HEK293 (cell line): ENCODE data around the gene FKBP10.
A peak's percentile ranks its signal among the peaks of the same experiment; 100 is the strongest.

ENCODE experiments used
- CTCF ChIA-PET: fragments of 350-600 bp; formaldehyde crosslinking; extraction: SDS; loops from one replicate; lab custom pipeline; 2021; ENCODE audit warnings: antibody characterized with exemption; lab: Yijun Ruan, JAX
- POLR2A ChIA-PET: fragments of 300-600 bp; formaldehyde crosslinking; extraction: SDS; loops from one replicate; lab custom pipeline; 2020; ENCODE audit warnings: antibody characterized with exemption, inconsistent platforms; lab: Yijun Ruan, JAX
- H3K27ac ChIP-seq: fragments of 200-500 bp; sonication (Bioruptor generic); 2 replicates; pipeline ENCODE4 v1.5.1; 2014; ENCODE audit warnings: low read depth, low read length, control low read depth, inconsistent platforms; ENCODE audit errors: extremely low read depth
- H3K36me3 ChIP-seq, 2 experiments: fragments of 200-500 bp in 1 of 2; sonication (Bioruptor generic) in 1 of 2; 1 replicate in 1 of 2; 2 replicates in 1 of 2; pipeline ENCODE4 v1.5.1; 2014 to 2017; ENCODE audit warnings: inconsistent platforms in 2 of 2, low read length in 2 of 2; ENCODE audit not compliant: control insufficient read depth in 2 of 2, insufficient read depth in 1 of 2
- H3K4me1 ChIP-seq: fragments of 200-500 bp; sonication (Bioruptor generic); 2 replicates; pipeline ENCODE4 v1.5.1; 2014; ENCODE audit warnings: mild to moderate bottlenecking, low read length, inconsistent platforms; ENCODE audit not compliant: control insufficient read depth, insufficient read depth
- H3K4me3 ChIP-seq: 2 replicates; pipeline ENCODE4 v1.5.1; 2011; ENCODE audit warnings: low read depth, mild to moderate bottlenecking, control low read depth, low read length, moderate library complexity
- H3K9me3 ChIP-seq: fragments of 200-500 bp; sonication (Bioruptor generic); 2 replicates; pipeline ENCODE4 v1.5.1; 2014; ENCODE audit warnings: low read depth, low read length, inconsistent platforms; ENCODE audit not compliant: control insufficient read depth, insufficient read depth
- GFI1B ChIP-seq: fragments of 450-650 bp; formaldehyde crosslinking; IDR thresholded peaks from 2 replicates; pipeline ENCODE4 v1.5.1; 2016; ENCODE audit warnings: missing biosample characterization, missing genetic modification characterization
- GLIS1 ChIP-seq: fragments of 450-650 bp; formaldehyde crosslinking; IDR thresholded peaks from 2 replicates; pipeline ENCODE4 v1.5.1; 2016; ENCODE audit warnings: missing biosample characterization, missing genetic modification characterization
- GLIS2 ChIP-seq: fragments of 450-650 bp; formaldehyde crosslinking; IDR thresholded peaks from 2 replicates; pipeline ENCODE4 v1.5.1; 2016; ENCODE audit warnings: missing biosample characterization, missing genetic modification characterization
- KLF9 ChIP-seq: fragments of 450-650 bp; formaldehyde crosslinking; IDR thresholded peaks from 2 replicates; pipeline ENCODE4 v1.5.1; 2016; ENCODE audit warnings: missing biosample characterization, missing genetic modification characterization, low read depth
- PRDM6 ChIP-seq: fragments of 450-650 bp; formaldehyde crosslinking; IDR thresholded peaks from 2 replicates; pipeline ENCODE4 v1.5.1; 2017; ENCODE audit warnings: missing biosample characterization, missing genetic modification characterization
- YY2 ChIP-seq: fragments of 450-650 bp; formaldehyde crosslinking; IDR thresholded peaks from 2 replicates; pipeline ENCODE4 v1.5.1; 2016; ENCODE audit warnings: missing biosample characterization, missing genetic modification characterization
- ZBTB17 ChIP-seq: fragments of 450-650 bp; formaldehyde crosslinking; IDR thresholded peaks from 2 replicates; pipeline ENCODE4 v1.5.1; 2016; ENCODE audit warnings: missing biosample characterization, missing genetic modification characterization
- ZIC2 ChIP-seq: fragments of 450-650 bp; formaldehyde crosslinking; IDR thresholded peaks from 2 replicates; pipeline ENCODE4 v1.5.1; 2016; ENCODE audit warnings: missing biosample characterization, missing genetic modification characterization
- ZNF112 ChIP-seq: fragments of 450-650 bp; formaldehyde crosslinking; IDR thresholded peaks from 2 replicates; pipeline ENCODE4 v1.5.0; 2017; ENCODE audit warnings: missing biosample characterization, missing genetic modification characterization
- ZNF132 ChIP-seq: fragments of 450-650 bp; formaldehyde crosslinking; IDR thresholded peaks from 2 replicates; pipeline ENCODE4 v1.5.1; 2017; ENCODE audit warnings: missing biosample characterization, missing genetic modification characterization, borderline replicate concordance
- ZNF335 ChIP-seq: fragments of 450-650 bp; formaldehyde crosslinking; conservative IDR thresholded peaks from 2 replicates; pipeline ENCODE4 v1.5.1; 2016; ENCODE audit warnings: missing biosample characterization, missing genetic modification characterization
- ZNF404 ChIP-seq: fragments of 450-650 bp; formaldehyde crosslinking; IDR thresholded peaks from 2 replicates; pipeline ENCODE4 v1.5.1; 2017; ENCODE audit warnings: missing biosample characterization, missing genetic modification characterization
- ZNF423 ChIP-seq: fragments of 450-650 bp; formaldehyde crosslinking; IDR thresholded peaks from 2 replicates; pipeline ENCODE4 v1.5.1; 2016; ENCODE audit warnings: missing biosample characterization, missing genetic modification characterization
- ZNF544 ChIP-seq: fragments of 450-650 bp; formaldehyde crosslinking; IDR thresholded peaks from 2 replicates; pipeline ENCODE4 v1.5.0; 2017; ENCODE audit warnings: missing biosample characterization, missing genetic modification characterization
- ZNF561 ChIP-seq: fragments of 450-650 bp; IDR thresholded peaks from 2 replicates; pipeline ENCODE4 v1.5.1; 2018; ENCODE audit warnings: missing biosample characterization, missing genetic modification characterization, borderline replicate concordance
- ZNF658 ChIP-seq: fragments of 450-650 bp; formaldehyde crosslinking; IDR thresholded peaks from 2 replicates; pipeline ENCODE4; 2016; ENCODE audit warnings: missing biosample characterization, missing genetic modification characterization
- ZNF837 ChIP-seq: fragments of 450-650 bp; formaldehyde crosslinking; IDR thresholded peaks from 2 replicates; pipeline ENCODE4 v1.5.1; 2016; ENCODE audit warnings: missing biosample characterization, missing genetic modification characterization
- ZXDB ChIP-seq: fragments of 450-650 bp; formaldehyde crosslinking; IDR thresholded peaks from 2 replicates; pipeline ENCODE4 v1.5.1; 2016; ENCODE audit warnings: missing biosample characterization, missing genetic modification characterization

Gene FKBP10

GRCh38 chr17:41769346-41769862 lies 43.4 kb upstream of the FKBP10 start:
- peaks cover 4% of the 10 kb centered on the region; the same call in 1 of the 2 replicates for H3K4me1 ChIP-seq
- no peaks in the 10 kb centered on the region for H3K9me3 ChIP-seq
- CTCF ChIA-PET = no interaction called here
- 0 out of 2 replicates have a peak, but pooled peaks have one; percentile 25 for TF ChIP-seq ZNF335 (tag by site-specific recombination)
- TF ChIP-seq GLIS2 (tag by site-specific recombination) = peak; percentile 12; the same call in 1 of the 2 replicates
- TF ChIP-seq ZBTB17 = no peak
- H3K27ac ChIP-seq = no peak overlapping the region
- POLR2A ChIA-PET = interaction anchor here (0.7 to 2.0 kb wide), 2 partner anchors 10 to 17 kb away, joined by 3 to 7 read pairs; partner anchors contain the start of gene JUP
- no peak overlapping the region for H3K4me3 ChIP-seq
- peaks cover 36 to 85% of the 10 kb centered on the region in 2 experiments for H3K36me3 ChIP-seq

- CTCF ChIA-PET = interaction anchor here (0.6 to 2.0 kb wide), 3 partner anchors 16 to 1294 kb away, joined by 3 to 6 read pairs (median 3); no protein-coding TSS in a partner anchor
- Histone ChIP-seq H3K27ac (no peak overlapping the region), H3K4me1 (peaks cover 4% of the 10 kb centered on the region; the same call in 1 of the 2 replicates), H3K36me3 (peaks cover 35 to 85% of the 10 kb centered on the region in 2 experiments), H3K9me3 (no peaks in the 10 kb centered on the region), H3K4me3 (no peak overlapping the region)
- POLR2A ChIA-PET = interaction anchor here (0.6 to 1.2 kb wide), 2 partner anchors 17 to 37 kb away, joined by 4 read pairs; partner anchors contain the start of gene JUP
- no peak for TF ChIP-seq YY2 (tag by site-specific recombination)
- no peak for TF ChIP-seq ZNF404 (tag by site-specific recombination)
- TF ChIP-seq ZNF658 (tag by site-specific recombination) = no peak
- TF ChIP-seq ZNF544 (tag by site-specific recombination) = no peak
- TF ChIP-seq PRDM6 (tag by site-specific recombination) = no peak
Measured at GRCh38 chr17:41769985-41770384, 42.8 kb upstream of the FKBP10 start.

- Histone ChIP-seq H3K36me3 (peaks cover 19 to 87% of the 10 kb centered on the region in 2 experiments; a peak in 2 of 3 replicates), H3K27ac (no peak overlapping the region), H3K4me1 (peaks cover 4% of the 10 kb centered on the region; the same call in 1 of the 2 replicates), H3K4me3 (no peak overlapping the region), H3K9me3 (no peaks in the 10 kb centered on the region)
- ChIA-PET POLR2A (interaction anchor here (4.5 kb wide), 1 partner anchor 14 kb away, joined by 60 read pairs; the partner anchor contains the start of gene JUP), CTCF (interaction anchor here (0.8 to 2.0 kb wide), 3 partner anchors 15 to 30 kb away, joined by 3 to 6 read pairs (median 5); partner anchors contain the start of gene JUP)
- TF ChIP-seq GLIS1 = peak; percentile 61
- TF ChIP-seq GLIS2 (tag by site-specific recombination) = peak; percentile 58
- TF ChIP-seq ZNF112 (tag by site-specific recombination) = no peak
- TF ChIP-seq KLF9 = no peak
- TF ChIP-seq ZNF423 (tag by site-specific recombination) = 0 out of 2 replicates have a peak, but pooled peaks have one; percentile 7
- TF ChIP-seq ZIC2 (tag by site-specific recombination) = peak; percentile 38; the same call in 1 of the 2 replicates
Measured at GRCh38 chr17:41771389-41772206, 41.2 kb upstream of the FKBP10 start.

GRCh38 chr17:41772218-41772585 lies 40.6 kb upstream of the FKBP10 start:
- H3K27ac ChIP-seq = no peak overlapping the region
- H3K4me1 ChIP-seq = peaks cover 7% of the 10 kb centered on the region
- no peaks in the 10 kb centered on the region for H3K9me3 ChIP-seq
- CTCF ChIA-PET = interaction anchor here (0.8 to 6.4 kb wide), 5 partner anchors 14 to 39 kb away, joined by 3 to 48 read pairs (median 6); partner anchors contain the start of genes JUP and P3H4
- no peak overlapping the region for H3K4me3 ChIP-seq
- POLR2A ChIA-PET = interaction anchor here (2.0 to 4.5 kb wide), 2 partner anchors 13 to 19 kb away, joined by 13 to 60 read pairs; partner anchors contain the start of gene JUP
- TF ChIP-seq ZNF837 (tag by site-specific recombination) (no peak), ZNF423 (tag by site-specific recombination) (0 out of 2 replicates have a peak, but pooled peaks have one; percentile 4), ZNF335 (tag by site-specific recombination) (no peak), GFI1B (no peak), ZNF561 (no peak), ZNF132 (tag by site-specific recombination) (no peak), ZXDB (tag by site-specific recombination) (no peak)
- peaks cover 13 to 85% of the 10 kb centered on the region in 2 experiments; a peak in 2 of 3 replicates for H3K36me3 ChIP-seq
